Stimulated activated CD4-positive, alpha-beta T cell treated with anti-CD3 and anti-CD28 coated beads, Interleukin-1b, Interleukin-23, amount 100 ng/mL, for 48 hours (primary cell): ENCODE measurements around the gene CORO7.
A peak's percentile ranks its signal among the peaks of the same experiment; 100 is the strongest.

Experiments used
- DNase-seq: peaks from one replicate; pipeline ENCODE4 v3.0.0-alpha.2; 2020

CORO7 gene

GRCh38 chr16:4369007-4369733, 47.2 kb downstream of the CORO7 start:
- DNase-seq, result no peak

GRCh38 chr16:4367393-4367856, 49.0 kb downstream of the CORO7 start:
- DNase-seq, result no peak

GRCh38 chr16:4366016-4366415, 50.4 kb downstream of the CORO7 start:
- no peak for DNase-seq

GRCh38 chr16:4365615-4366014, 50.8 kb downstream of the CORO7 start:
- DNase-seq, result no peak

GRCh38 chr16:4365014-4365406, 51.4 kb downstream of the CORO7 start:
- DNase-seq, result no peak

GRCh38 chr16:4364196-4365013, 52.0 kb downstream of the CORO7 start:
- DNase-seq, result no peak

GRCh38 chr16:4362476-4363135, 53.8 kb downstream of the CORO7 start:
- DNase-seq, result no peak

GRCh38 chr16:4361944-4362311, 54.5 kb downstream of the CORO7 start:
- no peak for DNase-seq

- DNase-seq, result no peak
Measured at GRCh38 chr16:4361033-4361943, 55.1 kb downstream of the CORO7 start.

- no peak for DNase-seq
Measured at GRCh38 chr16:4360538-4361021, 55.8 kb downstream of the CORO7 start.

GRCh38 chr16:4359914-4360313, 56.5 kb downstream of the CORO7 start:
- no peak for DNase-seq

GRCh38 chr16:4358831-4359561, 57.4 kb downstream of the CORO7 start:
- peak; percentile 62 for DNase-seq

GRCh38 chr16:4358236-4358635, 58.2 kb downstream of the CORO7 start:
- no peak for DNase-seq

GRCh38 chr16:4356820-4357219, 59.6 kb downstream of the CORO7 start:
- no peak for DNase-seq

GRCh38 chr16:4354512-4355409, 61.6 kb downstream of the CORO7 start:
- DNase-seq, result no peak

- DNase-seq, result no peak
Measured at GRCh38 chr16:4353675-4354074, 62.7 kb downstream of the CORO7 start.

- DNase-seq, result no peak
Measured at GRCh38 chr16:4352843-4353242, 63.6 kb downstream of the CORO7 start.

- DNase-seq, result peak; percentile 22
Measured at GRCh38 chr16:4351880-4352279, 64.5 kb downstream of the CORO7 start.

GRCh38 chr16:4350787-4351659, 65.4 kb downstream of the CORO7 start, which contains the start of gene PAM16:
TSS of gene PAM16 (minus strand) at chr16:4351321. CDS start at chr16:4351234, 87 bp downstream.
- peak; percentile 98 for DNase-seq
